NK-92 (cell line): ENCODE measurements around the gene AKR7A2.

Source experiments
- DNase-seq: peaks from one replicate; lab custom pipeline; 2025; ENCODE audit not compliant: unreplicated experiment; lab: John Stamatoyannopoulos, UW

The AKR7A2 gene

GRCh38 chr1:19343617-19344350 lies 31.8 kb upstream of the AKR7A2 start:
- no peak for DNase-seq

GRCh38 chr1:19342894-19343616 lies 31.1 kb upstream of the AKR7A2 start:
- DNase-seq = no peak

- no peak for DNase-seq
Measured at GRCh38 chr1:19342062-19342750, 30.3 kb upstream of the AKR7A2 start.

DNA sequence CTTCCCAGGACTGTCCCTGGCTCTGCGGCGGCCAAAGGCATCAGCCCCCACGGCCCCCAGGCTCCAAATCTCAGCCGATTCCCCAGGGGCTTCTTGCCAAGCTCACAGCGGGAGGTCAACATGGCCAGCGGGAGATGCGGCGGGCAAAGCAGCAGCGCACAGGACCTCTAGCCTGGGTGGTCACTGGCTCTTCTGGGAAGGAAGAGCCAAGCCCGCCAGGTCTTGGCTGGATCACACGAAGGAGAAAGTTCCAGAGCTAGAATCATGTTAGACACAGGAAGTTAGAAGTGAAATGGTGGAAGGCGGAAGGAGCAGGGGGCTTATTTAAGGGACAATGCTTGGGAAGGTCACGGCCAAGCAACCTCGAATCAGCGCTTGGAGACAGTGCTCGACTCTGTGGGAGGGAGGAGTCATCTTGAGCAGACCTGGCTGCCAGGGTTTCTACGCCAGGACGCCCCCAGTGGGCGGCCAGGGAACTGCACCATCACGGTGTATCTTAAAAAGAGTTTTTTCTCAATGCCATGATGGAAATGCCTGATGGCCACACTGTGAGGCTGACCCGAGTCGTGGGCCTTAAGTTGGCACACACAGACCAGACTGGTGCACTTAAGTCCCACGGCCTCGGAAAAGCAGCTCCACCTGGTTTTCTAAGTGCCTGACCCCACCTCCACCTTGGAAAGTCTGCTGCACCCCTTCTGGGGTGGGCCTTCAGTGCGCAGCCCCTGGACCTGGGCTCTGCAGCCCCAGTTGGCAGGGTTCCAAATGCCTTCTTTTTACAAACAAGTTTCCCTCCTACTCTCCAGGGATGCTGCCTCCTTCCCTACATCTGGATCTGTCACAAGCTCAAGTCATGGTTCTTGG lies 29.5 kb upstream of the AKR7A2 start:
- DNase-seq = no peak

DNA sequence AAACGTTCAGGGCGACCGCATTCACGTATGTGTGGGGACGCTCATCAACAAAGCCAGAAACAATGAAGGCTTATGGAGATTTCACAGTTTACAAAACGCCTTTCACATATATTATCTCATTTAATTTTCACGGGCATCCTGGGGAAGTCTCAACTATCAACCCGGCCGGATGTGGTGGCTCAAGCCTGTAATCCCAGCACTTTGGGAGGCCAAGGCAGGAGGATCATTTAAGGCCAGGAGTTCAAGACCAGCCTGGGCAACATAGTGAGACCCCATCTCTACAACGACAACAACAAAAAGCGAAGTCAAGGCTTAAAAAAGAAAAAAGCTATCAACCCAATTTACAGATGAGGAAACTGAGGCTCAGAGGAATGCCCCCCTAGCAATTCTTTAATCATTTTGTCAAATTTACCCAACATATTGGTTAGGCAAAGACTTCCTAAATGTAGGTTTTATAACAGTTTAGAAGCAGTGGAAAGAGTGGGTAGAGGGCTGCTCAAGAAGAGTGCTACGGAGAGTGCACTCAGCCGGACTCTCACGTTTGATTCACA lies 28.5 kb upstream of the AKR7A2 start:
- no peak for DNase-seq

GRCh38 chr1:19339214-19339861 lies 27.4 kb upstream of the AKR7A2 start:
- DNase-seq = no peak

DNA sequence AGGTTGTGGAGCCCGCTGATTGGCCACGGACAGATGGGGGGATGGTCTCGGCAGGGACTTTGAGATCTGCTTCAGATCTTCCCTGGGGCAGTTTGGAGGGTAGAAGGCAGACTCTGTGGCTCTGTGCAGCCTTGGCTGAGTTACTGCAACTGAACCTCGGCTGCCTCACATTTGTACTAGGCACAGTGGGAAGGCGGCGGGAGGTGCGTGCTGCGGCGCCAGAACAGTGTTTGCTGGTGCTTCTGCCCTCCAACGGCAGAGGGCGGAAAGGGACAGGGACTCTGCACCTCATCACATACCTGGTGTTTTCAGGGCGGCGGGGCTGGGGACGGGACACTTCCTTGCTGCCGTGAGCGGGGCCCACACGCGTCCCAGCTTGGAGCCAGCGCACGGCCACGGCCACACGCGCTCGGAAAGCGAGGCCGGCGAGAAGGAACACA lies 26.4 kb upstream of the AKR7A2 start:
- no peak for DNase-seq

GRCh38 chr1:19337289-19337688 lies 25.3 kb upstream of the AKR7A2 start:
- DNase-seq = no peak

GRCh38 chr1:19336543-19336942 lies 24.6 kb upstream of the AKR7A2 start:
- no peak for DNase-seq

GRCh38 chr1:19333587-19334354 lies 21.8 kb upstream of the AKR7A2 start:
- no peak for DNase-seq

DNA sequence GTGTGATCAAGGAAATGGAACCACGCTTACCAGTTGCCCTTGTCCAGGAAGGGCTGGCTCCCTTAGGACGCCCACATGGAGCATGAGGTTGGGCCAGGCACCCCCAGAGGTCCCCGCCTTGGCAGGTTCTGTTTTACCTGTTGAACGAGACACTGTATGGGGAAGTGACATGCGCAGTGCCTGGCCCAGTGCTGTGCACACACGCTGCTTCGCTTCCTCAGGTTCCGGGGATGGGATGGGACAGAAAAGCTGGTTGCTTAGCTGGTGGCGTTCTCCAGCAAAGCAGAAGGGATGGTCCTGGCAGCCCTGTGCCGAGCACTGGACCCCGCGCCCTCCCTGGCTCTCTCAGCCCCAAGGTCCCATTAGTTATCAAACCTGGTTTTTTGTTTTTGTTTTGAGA lies 20.9 kb upstream of the AKR7A2 start:
- DNase-seq = no peak

GRCh38 chr1:19331262-19331878 lies 19.4 kb upstream of the AKR7A2 start:
- DNase-seq = no peak

- no peak for DNase-seq
Measured at GRCh38 chr1:19330449-19331135, 18.6 kb upstream of the AKR7A2 start.

DNA sequence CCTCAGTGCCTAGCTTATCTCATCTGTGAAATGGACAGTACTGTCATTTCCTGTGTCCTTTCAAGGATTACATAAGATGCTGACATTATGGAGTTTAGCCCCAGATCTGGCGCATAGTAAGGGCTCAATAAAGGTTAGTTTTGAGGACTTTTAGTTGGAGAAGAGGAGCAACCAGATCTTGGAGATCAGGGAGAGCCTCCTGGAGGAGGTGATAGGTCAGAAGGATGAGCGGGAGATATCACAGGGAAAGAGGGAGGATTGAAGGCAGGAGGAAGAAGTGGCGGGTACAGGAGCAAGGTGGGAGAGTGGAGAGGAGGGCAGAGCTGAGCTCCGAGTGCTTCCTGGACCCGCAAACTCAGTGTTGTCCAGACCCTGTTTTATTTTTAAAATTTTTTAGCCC lies 17.7 kb upstream of the AKR7A2 start:
- DNase-seq = no peak

DNA sequence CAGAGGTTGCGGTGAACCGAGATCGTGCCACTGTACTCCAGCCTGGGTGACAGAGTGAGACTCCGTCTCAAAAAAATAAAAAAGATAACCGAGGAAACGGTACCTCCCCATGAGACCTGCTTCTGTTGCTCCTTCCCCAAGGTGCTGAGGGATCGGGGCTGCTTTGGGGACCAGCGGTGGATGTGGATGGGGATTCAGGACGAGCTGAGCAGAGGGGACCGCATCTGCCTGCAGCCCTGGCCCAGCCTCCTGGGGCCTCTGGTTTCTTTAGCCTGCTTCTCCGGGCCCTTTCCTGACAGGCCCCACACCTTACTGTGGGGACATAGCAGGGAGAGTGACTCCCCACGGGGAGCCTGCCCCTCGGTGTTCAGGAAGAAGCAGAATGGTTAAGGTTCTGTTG lies 17.2 kb upstream of the AKR7A2 start:
- DNase-seq = no peak

GRCh38 chr1:19328486-19328885 lies 16.5 kb upstream of the AKR7A2 start:
- no peak for DNase-seq

DNA sequence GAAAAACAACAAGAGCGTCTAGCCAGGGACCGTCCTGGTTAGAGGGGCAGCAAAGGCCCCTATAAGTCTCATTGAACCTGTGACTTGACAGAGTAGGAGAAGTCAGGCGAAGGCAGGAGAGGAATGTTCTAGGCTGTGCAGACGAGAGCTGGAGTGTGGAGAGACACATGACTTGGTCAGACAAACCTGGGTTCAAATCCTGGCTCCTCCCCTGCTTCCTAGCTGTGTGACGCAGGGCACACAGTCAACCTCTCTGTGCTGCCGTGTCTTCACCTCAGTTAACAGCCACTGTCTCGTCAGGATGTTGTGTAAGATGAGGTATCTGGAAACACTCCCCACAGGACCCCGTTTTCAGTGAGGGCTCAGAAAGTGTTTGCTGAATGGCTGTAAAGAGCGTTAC lies 15.8 kb upstream of the AKR7A2 start:
- no peak for DNase-seq

DNA sequence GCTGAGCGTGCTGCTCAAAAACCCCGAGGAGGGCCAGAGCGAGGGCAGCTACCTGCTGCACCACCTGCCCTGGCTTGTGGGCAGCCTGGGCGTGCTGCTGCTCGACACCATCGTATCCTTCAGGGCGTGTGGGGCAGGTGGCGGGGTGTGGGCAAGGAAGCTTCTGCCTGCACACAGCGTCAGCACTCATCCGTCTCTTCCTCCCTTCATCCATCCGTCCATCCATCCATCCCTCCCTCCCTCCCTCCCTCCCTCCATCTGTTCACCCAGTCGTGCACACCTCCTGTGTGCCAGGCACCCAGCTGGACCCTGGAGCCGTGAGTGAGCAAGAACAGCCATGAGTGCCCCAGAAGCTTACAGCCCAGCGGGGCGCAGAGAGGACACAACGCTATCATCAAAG lies 15.4 kb upstream of the AKR7A2 start:
- DNase-seq = no peak

DNA sequence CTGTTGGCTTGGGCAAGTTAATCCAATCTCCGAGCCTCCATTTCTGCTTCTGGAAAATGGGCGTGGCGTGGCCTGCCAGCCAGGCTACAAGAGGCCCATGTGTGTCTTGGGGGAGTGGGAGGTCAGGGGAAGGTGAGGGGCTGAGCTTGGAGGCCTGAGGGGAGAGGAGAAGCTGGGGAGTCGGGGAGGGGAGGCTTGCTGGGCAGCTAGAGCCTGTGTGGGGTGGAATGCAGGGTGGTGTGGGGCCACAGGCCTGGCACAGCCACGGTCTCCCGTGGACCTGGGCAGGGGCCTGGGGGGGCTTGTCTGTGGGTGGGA lies 14.8 kb upstream of the AKR7A2 start:
- DNase-seq = no peak
